ENCODE data around the gene SHMT2.
A peak's percentile ranks its signal among the peaks of the same experiment; 100 is the strongest.

Gene SHMT2

GRCh38 chr12:57211791-57212700, 17.5 kb upstream of the SHMT2 start:
- Histone ChIP-seq H2AFZ (no peak overlapping the region), H3K4me2 (ENCODE audit: low read length) (no peak overlapping the region), H3K27ac (no peak overlapping the region), H3K27me3 (ENCODE audit: control insufficient read depth, insufficient read depth, low read length) (peaks cover 10% of the 10 kb centered on the region), H3K4me1 (peaks cover 4% of the 10 kb centered on the region), H3K9ac (no peak overlapping the region), H3K4me3 (ENCODE audit: low read depth, low read length) (no peak overlapping the region), H3K9me3 (ENCODE audit: control insufficient read depth, low read length) (no peaks in the 10 kb centered on the region), H3K79me2 (no peaks in the 10 kb centered on the region), H3K36me3 (ENCODE audit: control insufficient read depth, insufficient read depth, low read length) (no peaks in the 10 kb centered on the region)
- TF ChIP-seq CTCF (IDR thresholded peaks at IDR 0.05): no peak

GRCh38 chr12:57212701-57213057, 16.8 kb upstream of the SHMT2 start:
- Histone ChIP-seq H3K79me2 (no peaks in the 10 kb centered on the region), H2AFZ (no peak overlapping the region), H3K4me3 (ENCODE audit: low read depth, low read length) (no peak overlapping the region), H3K36me3 (ENCODE audit: control insufficient read depth, insufficient read depth, low read length) (no peaks in the 10 kb centered on the region), H3K4me1 (peaks cover 6% of the 10 kb centered on the region), H3K4me2 (ENCODE audit: low read length) (no peak overlapping the region), H3K9me3 (ENCODE audit: control insufficient read depth, low read length) (no peaks in the 10 kb centered on the region), H3K27me3 (ENCODE audit: control insufficient read depth, insufficient read depth, low read length) (peaks cover 10% of the 10 kb centered on the region), H3K9ac (no peak overlapping the region), H3K27ac (no peak overlapping the region)
- TF ChIP-seq CTCF (IDR thresholded peaks at IDR 0.05): no peak

GRCh38 chr12:57213058-57213715, 16.3 kb upstream of the SHMT2 start:
- Histone ChIP-seq H3K4me3 (ENCODE audit: low read depth, low read length) (no peak overlapping the region), H3K79me2 (no peaks in the 10 kb centered on the region), H3K36me3 (ENCODE audit: control insufficient read depth, insufficient read depth, low read length) (no peaks in the 10 kb centered on the region), H3K9me3 (ENCODE audit: control insufficient read depth, low read length) (no peaks in the 10 kb centered on the region), H3K27me3 (ENCODE audit: control insufficient read depth, insufficient read depth, low read length) (peaks cover 10% of the 10 kb centered on the region), H3K4me1 (peaks cover 7% of the 10 kb centered on the region), H3K27ac (no peak overlapping the region), H2AFZ (no peak overlapping the region), H3K4me2 (ENCODE audit: low read length) (no peak overlapping the region), H3K9ac (no peak overlapping the region)
- peak; percentile 94 for TF ChIP-seq CTCF (IDR thresholded peaks at IDR 0.05)

GRCh38 chr12:57213763-57214397, 15.6 kb upstream of the SHMT2 start:
- H3K9me3 ChIP-seq (ENCODE audit: control insufficient read depth, low read length): no peaks in the 10 kb centered on the region
- TF ChIP-seq CTCF (IDR thresholded peaks at IDR 0.05): no peak
- H3K36me3 ChIP-seq (ENCODE audit: control insufficient read depth, insufficient read depth, low read length): no peaks in the 10 kb centered on the region
- no peak overlapping the region for H3K9ac ChIP-seq
- no peak overlapping the region for H2AFZ ChIP-seq
- no peaks in the 10 kb centered on the region for H3K79me2 ChIP-seq
- no peak overlapping the region for H3K4me3 ChIP-seq (ENCODE audit: low read depth, low read length)
- peaks cover 10% of the 10 kb centered on the region for H3K27me3 ChIP-seq (ENCODE audit: control insufficient read depth, insufficient read depth, low read length)
- no peak overlapping the region for H3K27ac ChIP-seq
- H3K4me1 ChIP-seq: peaks cover 7% of the 10 kb centered on the region
- H3K4me2 ChIP-seq (ENCODE audit: low read length): no peak overlapping the region

Data from parathyroid adenoma (tissue), 2 donors.